HepG2 (cell line): Measurements from ENCODE around the gene SLC5A6. TPM values are rescaled to one million over a fixed set of nuclear protein-coding genes. Genes with fewer than 3 reads are reported as not detected.
A peak's percentile ranks its signal among the peaks of the same experiment; 100 is the strongest.

ENCODE experiments used
- FLYWCH1 ChIP-seq: sonication (generic); formaldehyde crosslinking; IDR thresholded peaks from 2 replicates; pipeline ENCODE4 v1.8.1; 2023; ENCODE audit warnings: mild to moderate bottlenecking, missing genetic modification reagents
- GZF1 ChIP-seq: sonication (generic); formaldehyde crosslinking; IDR thresholded peaks from 2 replicates; pipeline ENCODE4 v1.5.1; 2020; ENCODE audit warnings: mild to moderate bottlenecking, missing genetic modification reagents
- JARID2 ChIP-seq: sonication (generic); formaldehyde crosslinking; IDR thresholded peaks from 2 replicates; pipeline ENCODE4 v1.8.1; 2023; ENCODE audit warnings: missing genetic modification reagents, inconsistent platforms; ENCODE audit not compliant: insufficient replicate concordance
- KAT7 ChIP-seq: IDR thresholded peaks from 2 replicates; pipeline ENCODE4 v1.6.1; 2018; ENCODE audit warnings: borderline replicate concordance, missing compliant biosample characterization
- NFE2L1 ChIP-seq: sonication (generic); formaldehyde crosslinking; IDR thresholded peaks from 2 replicates; pipeline ENCODE4 v1.4.0; 2020; ENCODE audit warnings: missing genetic modification reagents, mild to moderate bottlenecking, borderline replicate concordance
- RFXAP ChIP-seq: sonication (generic); formaldehyde crosslinking; IDR thresholded peaks from 2 replicates; pipeline ENCODE4 v1.4.0; 2020; ENCODE audit warnings: missing genetic modification reagents, borderline replicate concordance
- SATB2 ChIP-seq: sonication (generic); formaldehyde crosslinking; IDR thresholded peaks from 2 replicates; pipeline ENCODE4 v1.5.0; 2020; ENCODE audit warnings: missing genetic modification reagents
- TBX3 ChIP-seq: fragments of 450-650 bp; IDR thresholded peaks from 2 replicates; pipeline ENCODE4 v1.6.1; 2017; ENCODE audit warnings: antibody characterized with exemption, mild to moderate bottlenecking, inconsistent platforms, borderline replicate concordance
- TGIF2 ChIP-seq: IDR thresholded peaks from 2 replicates; pipeline ENCODE4 v1.6.1; 2016; ENCODE audit warnings: control low read depth, missing compliant biosample characterization
- ZBTB14 ChIP-seq: sonication (generic); formaldehyde crosslinking; IDR thresholded peaks from 2 replicates; pipeline ENCODE4 v1.4.0; 2020; ENCODE audit warnings: missing genetic modification reagents
- ZNF558 ChIP-seq: sonication (generic); formaldehyde crosslinking; IDR thresholded peaks from 2 replicates; pipeline ENCODE4 v1.9.0; 2022; ENCODE audit warnings: mild to moderate bottlenecking, missing genetic modification reagents, borderline replicate concordance
- ZNF691 ChIP-seq: sonication (generic); formaldehyde crosslinking; IDR thresholded peaks from 2 replicates; pipeline ENCODE4 v1.4.0; 2020; ENCODE audit warnings: missing genetic modification reagents, low read depth, mild to moderate bottlenecking, borderline replicate concordance
- ZNF766 ChIP-seq: sonication (generic); formaldehyde crosslinking; IDR thresholded peaks from 2 replicates; pipeline ENCODE4 v1.5.0; 2020; ENCODE audit warnings: missing genetic modification reagents, borderline replicate concordance
- ZNF883 ChIP-seq: sonication (generic); formaldehyde crosslinking; IDR thresholded peaks from 2 replicates; pipeline ENCODE4 v1.5.1; 2020; ENCODE audit warnings: mild to moderate bottlenecking, missing genetic modification reagents; ENCODE audit errors: not compliant biosample characterization
- polyA plus RNA-seq, 8 experiments: library from polyadenylated mRNA; depleted of rRNA in 3 of 8; stranded (reverse) in 7 of 8; unstranded in 1 of 8; fragments of >200 nt; fragmentation: Illumina TruSeq in 4 of 8; extraction: Trizol in 4 of 8; gene quantifications; 2 replicates each; pipeline versions ENCODE4 v1.2.1 to v1.2.3, GENCODE V29; 2011 to 2016; ENCODE audit warnings: low read depth in 4 of 8, missing spikeins in 1 of 8, mixed read lengths in 1 of 8; ENCODE audit not compliant: insufficient read depth in 1 of 8
- total RNA-seq, 5 experiments: library from RNA; depleted of rRNA; stranded (reverse); fragments of >200 nt; fragmentation: Illumina TruSeq; extraction: Trizol; gene quantifications; 2 replicates each; pipeline ENCODE4 v1.2.3, GENCODE V29; 2016; ENCODE audit warnings: low read depth in 1 of 5
- TF ChIP-seq, protein P1 (sequence below): sonication (generic); formaldehyde crosslinking; IDR thresholded peaks from 2 replicates; pipeline ENCODE4 v1.4.0; 2020; ENCODE audit warnings: mild to moderate bottlenecking, missing genetic modification reagents

Gene SLC5A6
- total and polyA plus RNA-seq, 2 of the 13 experiments (the other 11 are each of a cell fraction or from before 2014, with no cell fraction given): 135 to 417 TPM

GRCh38 chr2:27185331-27186026, 26.6 kb downstream of the SLC5A6 start (continued):
- TF ChIP-seq ZNF691 (CRISPR knock-in tag) (no peak), ZNF766 (no peak), TBX3 (no peak), TGIF2 (CRISPR knock-in tag) (no peak), NFE2L1 (no peak), ZBTB14 (no peak), GZF1 (CRISPR knock-in tag) (0 out of 2 replicates have a peak, but pooled peaks have one; percentile 68), ZNF883 (CRISPR knock-in tag) (no peak), ZNF558 (CRISPR knock-in tag) (no peak), KAT7 (CRISPR knock-in tag) (no peak), FLYWCH1 (no peak), SATB2 (CRISPR knock-in tag) (no peak), RFXAP (no peak), JARID2 (CRISPR knock-in tag) (no peak)
- TF ChIP-seq, protein P1, sequence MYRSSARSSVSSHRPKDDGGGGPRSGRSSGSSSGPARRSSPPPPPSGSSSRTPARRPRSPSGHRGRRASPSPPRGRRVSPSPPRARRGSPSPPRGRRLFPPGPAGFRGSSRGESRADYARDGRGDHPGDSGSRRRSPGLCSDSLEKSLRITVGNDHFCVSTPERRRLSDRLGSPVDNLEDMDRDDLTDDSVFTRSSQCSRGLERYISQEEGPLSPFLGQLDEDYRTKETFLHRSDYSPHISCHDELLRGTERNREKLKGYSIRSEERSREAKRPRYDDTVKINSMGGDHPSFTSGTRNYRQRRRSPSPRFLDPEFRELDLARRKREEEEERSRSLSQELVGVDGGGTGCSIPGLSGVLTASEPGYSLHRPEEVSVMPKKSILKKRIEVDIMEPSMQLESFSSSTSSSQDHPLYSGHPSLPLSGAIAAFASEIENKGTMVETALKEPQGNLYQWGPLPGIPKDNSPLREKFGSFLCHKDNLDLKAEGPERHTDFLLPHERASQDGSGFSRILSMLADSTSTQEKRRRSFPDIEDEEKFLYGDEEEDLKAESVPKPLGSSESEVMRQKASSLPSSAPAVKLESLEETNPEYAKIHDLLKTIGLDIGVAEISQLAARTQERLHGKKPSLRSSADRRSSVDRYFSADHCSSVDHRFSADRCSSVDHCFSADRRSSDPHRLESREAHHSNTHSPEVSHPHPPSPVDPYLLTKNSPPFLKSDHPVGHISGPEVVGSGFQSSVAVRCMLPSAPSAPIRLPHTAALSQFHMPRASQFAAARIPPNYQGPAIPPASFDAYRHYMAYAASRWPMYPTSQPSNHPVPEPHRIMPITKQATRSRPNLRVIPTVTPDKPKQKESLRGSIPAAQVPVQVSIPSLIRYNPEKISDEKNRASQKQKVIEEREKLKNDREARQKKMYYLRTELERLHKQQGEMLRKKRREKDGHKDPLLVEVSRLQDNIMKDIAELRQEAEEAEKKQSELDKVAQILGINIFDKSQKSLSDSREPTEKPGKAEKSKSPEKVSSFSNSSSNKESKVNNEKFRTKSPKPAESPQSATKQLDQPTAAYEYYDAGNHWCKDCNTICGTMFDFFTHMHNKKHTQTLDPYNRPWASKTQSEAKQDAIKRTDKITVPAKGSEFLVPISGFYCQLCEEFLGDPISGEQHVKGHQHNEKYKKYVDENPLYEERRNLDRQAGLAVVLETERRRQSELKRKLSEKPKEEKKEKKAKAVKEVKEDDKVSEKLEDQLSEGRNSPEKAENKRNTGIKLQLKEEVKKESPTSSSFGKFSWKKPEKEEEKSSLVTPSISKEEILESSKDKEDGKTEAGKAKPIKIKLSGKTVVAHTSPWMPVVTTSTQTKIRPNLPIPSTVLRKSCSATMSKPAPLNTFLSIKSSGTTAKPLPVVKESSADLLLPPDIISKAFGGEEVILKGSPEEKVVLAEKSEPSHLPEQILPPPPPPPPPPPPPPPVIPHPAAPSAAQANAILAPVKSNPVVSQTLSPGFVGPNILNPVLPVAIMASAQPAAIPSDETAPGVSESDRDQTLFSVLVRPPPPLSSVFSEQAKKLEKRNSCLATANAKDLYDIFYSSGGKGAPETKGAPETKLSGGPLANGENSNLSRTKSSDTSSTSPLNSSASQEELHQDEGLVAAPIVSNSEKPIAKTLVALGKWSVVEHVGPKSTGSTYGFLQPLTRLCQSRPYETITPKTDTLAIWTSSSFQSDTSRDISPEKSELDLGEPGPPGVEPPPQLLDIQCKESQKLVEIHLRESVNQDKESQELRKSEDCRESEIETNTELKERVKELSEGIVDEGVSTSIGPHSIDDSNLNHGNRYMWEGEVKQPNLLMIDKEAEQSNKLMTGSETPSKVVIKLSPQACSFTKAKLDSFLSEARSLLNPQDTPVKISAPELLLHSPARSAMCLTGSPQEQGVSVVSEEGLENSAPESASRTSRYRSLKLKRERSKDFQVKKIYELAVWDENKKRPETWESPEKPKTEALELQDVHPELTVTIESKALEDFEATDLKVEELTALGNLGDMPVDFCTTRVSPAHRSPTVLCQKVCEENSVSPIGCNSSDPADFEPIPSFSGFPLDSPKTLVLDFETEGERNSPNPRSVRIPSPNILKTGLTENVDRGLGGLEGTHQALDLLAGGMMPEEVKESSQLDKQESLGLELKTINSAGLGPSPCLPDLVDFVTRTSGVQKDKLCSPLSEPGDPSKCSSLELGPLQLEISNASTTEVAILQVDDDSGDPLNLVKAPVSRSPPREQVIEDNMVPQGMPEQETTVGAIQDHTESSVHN (CRISPR knock-in tag): no peak
